Measurements from ENCODE around the gene TM7SF3.

DNA sequence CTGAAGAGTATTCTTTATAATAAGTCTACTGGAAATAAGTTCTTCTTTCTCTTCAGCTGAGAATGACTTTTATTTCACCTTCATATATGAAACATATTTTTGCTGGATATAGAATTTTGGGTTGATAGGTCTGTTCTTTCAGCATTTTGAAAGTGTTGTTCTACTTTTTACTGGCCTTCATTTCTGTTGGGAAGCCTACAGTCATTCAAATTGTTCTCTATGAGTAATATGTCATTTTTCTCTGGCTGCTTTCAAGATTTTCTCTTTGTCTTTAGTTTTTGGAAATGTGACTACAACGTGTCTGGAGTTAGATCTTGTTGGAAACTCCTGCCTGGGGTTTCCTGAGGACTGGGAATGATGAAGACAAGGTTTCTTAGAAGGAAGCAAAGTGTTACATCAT is 65.9 kb downstream of the TM7SF3 start:
- TF ChIP-seq EZH2phosphoT487 (IDR thresholded peaks at IDR 0.05; ENCODE audit: low read depth) = no peak
- TF ChIP-seq, protein P1, sequence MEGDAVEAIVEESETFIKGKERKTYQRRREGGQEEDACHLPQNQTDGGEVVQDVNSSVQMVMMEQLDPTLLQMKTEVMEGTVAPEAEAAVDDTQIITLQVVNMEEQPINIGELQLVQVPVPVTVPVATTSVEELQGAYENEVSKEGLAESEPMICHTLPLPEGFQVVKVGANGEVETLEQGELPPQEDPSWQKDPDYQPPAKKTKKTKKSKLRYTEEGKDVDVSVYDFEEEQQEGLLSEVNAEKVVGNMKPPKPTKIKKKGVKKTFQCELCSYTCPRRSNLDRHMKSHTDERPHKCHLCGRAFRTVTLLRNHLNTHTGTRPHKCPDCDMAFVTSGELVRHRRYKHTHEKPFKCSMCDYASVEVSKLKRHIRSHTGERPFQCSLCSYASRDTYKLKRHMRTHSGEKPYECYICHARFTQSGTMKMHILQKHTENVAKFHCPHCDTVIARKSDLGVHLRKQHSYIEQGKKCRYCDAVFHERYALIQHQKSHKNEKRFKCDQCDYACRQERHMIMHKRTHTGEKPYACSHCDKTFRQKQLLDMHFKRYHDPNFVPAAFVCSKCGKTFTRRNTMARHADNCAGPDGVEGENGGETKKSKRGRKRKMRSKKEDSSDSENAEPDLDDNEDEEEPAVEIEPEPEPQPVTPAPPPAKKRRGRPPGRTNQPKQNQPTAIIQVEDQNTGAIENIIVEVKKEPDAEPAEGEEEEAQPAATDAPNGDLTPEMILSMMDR (IDR thresholded peaks at IDR 0.05; ENCODE audit: low read depth, low read length) = no peak
